WTC11 (cell line): ENCODE data around the gene GALNTL6.

Experiments used
- ATF2 ChIP-seq: sonication (generic); formaldehyde crosslinking; IDR thresholded peaks from 2 replicates; pipeline ENCODE4 v1.8.1; 2022; ENCODE audit warnings: low read depth, missing genetic modification reagents, borderline replicate concordance
- CBFB ChIP-seq: sonication (generic); formaldehyde crosslinking; IDR thresholded peaks from 2 replicates; pipeline ENCODE4 v1.8.1; 2022; ENCODE audit warnings: mild to moderate bottlenecking, low read depth, missing genetic modification reagents
- CREB1 ChIP-seq: sonication (generic); formaldehyde crosslinking; IDR thresholded peaks from 2 replicates; pipeline ENCODE4 v1.8.0; 2023; ENCODE audit warnings: mild to moderate bottlenecking, missing genetic modification reagents
- ESRRA ChIP-seq: sonication (generic); formaldehyde crosslinking; IDR thresholded peaks from 2 replicates; pipeline ENCODE4 v1.8.1; 2022; ENCODE audit warnings: mild to moderate bottlenecking, missing genetic modification reagents, borderline replicate concordance
- ETV6 ChIP-seq: sonication (generic); formaldehyde crosslinking; IDR thresholded peaks from 2 replicates; pipeline ENCODE4 v1.8.1; 2022; ENCODE audit warnings: mild to moderate bottlenecking, missing genetic modification reagents
- FOXK1 ChIP-seq: sonication (generic); formaldehyde crosslinking; IDR thresholded peaks from 2 replicates; pipeline ENCODE4 v1.8.0; 2022; ENCODE audit warnings: mild to moderate bottlenecking, moderate library complexity, missing genetic modification reagents
- MAX ChIP-seq: sonication (generic); formaldehyde crosslinking; IDR thresholded peaks from 2 replicates; pipeline ENCODE4 v1.8.0; 2022; ENCODE audit warnings: mild to moderate bottlenecking, missing genetic modification reagents
- NR1H2 ChIP-seq: sonication (generic); formaldehyde crosslinking; IDR thresholded peaks from 2 replicates; pipeline ENCODE4 v1.9.0; 2021; ENCODE audit warnings: mild to moderate bottlenecking, moderate library complexity, missing genetic modification reagents
- RELA ChIP-seq: sonication (generic); formaldehyde crosslinking; IDR thresholded peaks from 2 replicates; pipeline ENCODE4 v1.8.1; 2022; ENCODE audit warnings: missing genetic modification reagents, mild to moderate bottlenecking, borderline replicate concordance
- SMAD4 ChIP-seq: sonication (generic); formaldehyde crosslinking; IDR thresholded peaks from 2 replicates; pipeline ENCODE4 v1.8.0; 2022; ENCODE audit warnings: mild to moderate bottlenecking, missing genetic modification reagents
- SP1 ChIP-seq: sonication (generic); formaldehyde crosslinking; conservative IDR thresholded peaks from 2 replicates; pipeline ENCODE4 v1.8.1; 2022; ENCODE audit warnings: missing genetic modification reagents
- TP53 ChIP-seq: sonication (generic); formaldehyde crosslinking; IDR thresholded peaks from 2 replicates; pipeline ENCODE4 v1.8.1; 2023; ENCODE audit warnings: mild to moderate bottlenecking, missing genetic modification reagents
- ZNF396 ChIP-seq: fragments of 250-450 bp; sonication (Bioruptor Pico); IDR thresholded peaks from 2 replicates; pipeline ENCODE4 v1.8.0; 2021; ENCODE audit warnings: mild to moderate bottlenecking, moderate library complexity, borderline replicate concordance
- TF ChIP-seq, protein P1 (sequence below): fragments of 200-600 bp; IDR thresholded peaks from 2 replicates; pipeline ENCODE4 v1.8.0; 2022; ENCODE audit warnings: antibody characterized with exemption

GRCh38 chr4:171793723-171794122 is 19.5 kb upstream of the GALNTL6 start:
- TF ChIP-seq ZNF396 (CRISPR knock-in tag) (no peak), SMAD4 (CRISPR knock-in tag) (no peak), ATF2 (CRISPR knock-in tag) (no peak), RELA (CRISPR knock-in tag) (no peak), NR1H2 (CRISPR knock-in tag) (no peak), MAX (CRISPR knock-in tag) (no peak), ESRRA (no peak), CBFB (CRISPR knock-in tag) (no peak), SP1 (no peak), ETV6 (CRISPR knock-in tag) (no peak), TP53 (CRISPR knock-in tag) (no peak), CREB1 (CRISPR knock-in tag) (no peak), FOXK1 (CRISPR knock-in tag) (no peak)
- TF ChIP-seq, protein P1, sequence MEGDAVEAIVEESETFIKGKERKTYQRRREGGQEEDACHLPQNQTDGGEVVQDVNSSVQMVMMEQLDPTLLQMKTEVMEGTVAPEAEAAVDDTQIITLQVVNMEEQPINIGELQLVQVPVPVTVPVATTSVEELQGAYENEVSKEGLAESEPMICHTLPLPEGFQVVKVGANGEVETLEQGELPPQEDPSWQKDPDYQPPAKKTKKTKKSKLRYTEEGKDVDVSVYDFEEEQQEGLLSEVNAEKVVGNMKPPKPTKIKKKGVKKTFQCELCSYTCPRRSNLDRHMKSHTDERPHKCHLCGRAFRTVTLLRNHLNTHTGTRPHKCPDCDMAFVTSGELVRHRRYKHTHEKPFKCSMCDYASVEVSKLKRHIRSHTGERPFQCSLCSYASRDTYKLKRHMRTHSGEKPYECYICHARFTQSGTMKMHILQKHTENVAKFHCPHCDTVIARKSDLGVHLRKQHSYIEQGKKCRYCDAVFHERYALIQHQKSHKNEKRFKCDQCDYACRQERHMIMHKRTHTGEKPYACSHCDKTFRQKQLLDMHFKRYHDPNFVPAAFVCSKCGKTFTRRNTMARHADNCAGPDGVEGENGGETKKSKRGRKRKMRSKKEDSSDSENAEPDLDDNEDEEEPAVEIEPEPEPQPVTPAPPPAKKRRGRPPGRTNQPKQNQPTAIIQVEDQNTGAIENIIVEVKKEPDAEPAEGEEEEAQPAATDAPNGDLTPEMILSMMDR = no peak
